WTC11 (cell line): ENCODE measurements around the gene PLEKHM1. TPM values are rescaled to one million over a fixed set of nuclear protein-coding genes. Genes with fewer than 3 reads are reported as not detected.

Experiments
- ATAC-seq: fragments of 200-7000 bp; cut with Tn5 transposase; 2 replicates; pipeline ENCODE4 v1.10.0; 2021; ENCODE audit warnings: mild to moderate bottlenecking, moderate library complexity
- CTCF ChIA-PET: fragments of 300-600 bp; sonication (Branson Sonifier 250); formaldehyde crosslinking; loops from one replicate; lab custom pipeline; 2021; ENCODE audit warnings: antibody characterized with exemption; lab: Charles Lee
- POLR2A ChIA-PET: fragments of 350-600 bp; sonication (Branson Sonifier 250); formaldehyde crosslinking; loops from one replicate; lab custom pipeline; 2021; ENCODE audit warnings: antibody characterized with exemption; lab: Charles Lee
- DNase-seq: peaks from one replicate; pipeline ENCODE4 v3.0.0; 2021; ENCODE audit warnings: low spot score
- H3K27ac Mint-ChIP-seq: 2 replicates; pipeline ENCODE4 v1.8.0; 2021; ENCODE audit warnings: mixed read lengths
- H3K27me3 Mint-ChIP-seq: 2 replicates; pipeline ENCODE4 v1.8.0; 2021; ENCODE audit warnings: low read depth, mild to moderate bottlenecking, moderate library complexity, mixed read lengths
- H3K36me3 Mint-ChIP-seq: 2 replicates; pipeline ENCODE4 v1.8.0; 2021; ENCODE audit warnings: mixed read lengths
- H3K4me1 Mint-ChIP-seq: 2 replicates; pipeline ENCODE4 v1.8.0; 2022; ENCODE audit warnings: mixed read lengths
- H3K4me3 Mint-ChIP-seq: 2 replicates; pipeline ENCODE4 v1.8.0; 2021; ENCODE audit warnings: mild to moderate bottlenecking, moderate library complexity, mixed read lengths
- H3K9me3 Mint-ChIP-seq: 2 replicates; pipeline ENCODE4 v1.8.0; 2021; ENCODE audit warnings: mixed read lengths
- ETV6 ChIP-seq: sonication (generic); formaldehyde crosslinking; IDR thresholded peaks from 2 replicates; pipeline ENCODE4 v1.8.1; 2022; ENCODE audit warnings: mild to moderate bottlenecking, missing genetic modification reagents
- FOXP1 ChIP-seq: sonication (generic); formaldehyde crosslinking; IDR thresholded peaks from 2 replicates; pipeline ENCODE4 v1.8.0; 2022; ENCODE audit warnings: missing genetic modification reagents, mild to moderate bottlenecking, moderate library complexity, borderline replicate concordance
- HMGA2 ChIP-seq: fragments of 250-450 bp; sonication (Bioruptor Pico); IDR thresholded peaks from 2 replicates; pipeline ENCODE4 v1.4.0; 2021; ENCODE audit warnings: mild to moderate bottlenecking, moderate library complexity
- KAT7 ChIP-seq: sonication (generic); formaldehyde crosslinking; IDR thresholded peaks from 2 replicates; pipeline ENCODE4 v1.8.1; 2023; ENCODE audit warnings: missing genetic modification reagents, mild to moderate bottlenecking, borderline replicate concordance
- NR3C1 ChIP-seq: sonication (generic); formaldehyde crosslinking; conservative IDR thresholded peaks from 2 replicates; pipeline ENCODE4 v1.8.1; 2023; ENCODE audit warnings: low read depth, mild to moderate bottlenecking, missing genetic modification reagents
- OVOL2 ChIP-seq: fragments of 250-450 bp; sonication (Bioruptor Pico); IDR thresholded peaks from 2 replicates; pipeline ENCODE4 v1.9.0; 2021; ENCODE audit warnings: mild to moderate bottlenecking, borderline replicate concordance
- RELA ChIP-seq: sonication (generic); formaldehyde crosslinking; IDR thresholded peaks from 2 replicates; pipeline ENCODE4 v1.8.1; 2022; ENCODE audit warnings: missing genetic modification reagents, mild to moderate bottlenecking, borderline replicate concordance
- SMAD4 ChIP-seq: sonication (generic); formaldehyde crosslinking; IDR thresholded peaks from 2 replicates; pipeline ENCODE4 v1.8.0; 2022; ENCODE audit warnings: mild to moderate bottlenecking, missing genetic modification reagents
- SOX15 ChIP-seq: fragments of 250-450 bp; sonication (Bioruptor Pico); IDR thresholded peaks from 2 replicates; pipeline ENCODE4 v1.9.0; 2021; ENCODE audit warnings: mild to moderate bottlenecking
- TEAD4 ChIP-seq: sonication (generic); formaldehyde crosslinking; IDR thresholded peaks from 2 replicates; pipeline ENCODE4 v1.8.0; 2022; ENCODE audit warnings: mild to moderate bottlenecking, missing genetic modification reagents
- ZBTB21 ChIP-seq: sonication (generic); formaldehyde crosslinking; IDR thresholded peaks from 2 replicates; pipeline ENCODE4 v1.8.1; 2023; ENCODE audit warnings: mild to moderate bottlenecking, missing genetic modification reagents, borderline replicate concordance
- ZNF138 ChIP-seq: sonication (generic); formaldehyde crosslinking; conservative IDR thresholded peaks from 2 replicates; pipeline ENCODE4 v1.8.1; 2022; ENCODE audit warnings: mild to moderate bottlenecking, moderate library complexity, missing genetic modification reagents
- ZNF671 ChIP-seq: fragments of 250-450 bp; sonication (Bioruptor Pico); IDR thresholded peaks from 2 replicates; pipeline ENCODE4 v1.8.0; 2021; ENCODE audit warnings: mild to moderate bottlenecking
- total RNA-seq: library from RNA; stranded (reverse); gene quantifications from 3 replicates; pipeline ENCODE4 v1.2.3, GENCODE V29; 2021
- TF ChIP-seq, protein P1 (sequence below): sonication (generic); formaldehyde crosslinking; IDR thresholded peaks from 2 replicates; pipeline ENCODE4 v1.8.0; 2023; ENCODE audit warnings: missing genetic modification reagents
- TF ChIP-seq, protein P2 (sequence below): fragments of 200-600 bp; IDR thresholded peaks from 2 replicates; pipeline ENCODE4 v1.8.0; 2022; ENCODE audit warnings: antibody characterized with exemption
- TF ChIP-seq, protein P3 (sequence below): sonication (generic); formaldehyde crosslinking; IDR thresholded peaks from 2 replicates; pipeline ENCODE4 v1.8.0; 2022; ENCODE audit warnings: mild to moderate bottlenecking, missing genetic modification reagents
- TF ChIP-seq, protein P4 (sequence below): sonication (generic); formaldehyde crosslinking; IDR thresholded peaks from 2 replicates; pipeline ENCODE4 v1.8.1; 2022; ENCODE audit warnings: mild to moderate bottlenecking, moderate library complexity, missing genetic modification reagents
- TF ChIP-seq, protein P5 (sequence below): sonication (generic); formaldehyde crosslinking; IDR thresholded peaks from 2 replicates; pipeline ENCODE4 v1.8.1; 2022; ENCODE audit warnings: low read depth, mild to moderate bottlenecking, moderate library complexity, missing genetic modification reagents, borderline replicate concordance
- TF ChIP-seq, protein P6 (sequence below): fragments of 250-450 bp; sonication (Bioruptor Pico); IDR thresholded peaks from 2 replicates; pipeline ENCODE4 v1.9.0; 2021; ENCODE audit warnings: mild to moderate bottlenecking
- TF ChIP-seq, protein P7 (sequence below): sonication (generic); formaldehyde crosslinking; IDR thresholded peaks from 2 replicates; pipeline ENCODE4 v1.8.1; 2023; ENCODE audit warnings: mild to moderate bottlenecking, missing genetic modification reagents, borderline replicate concordance

The PLEKHM1 gene
- total RNA-seq, 1 experiment from 2014 or later, result 19.6 TPM

DNA sequence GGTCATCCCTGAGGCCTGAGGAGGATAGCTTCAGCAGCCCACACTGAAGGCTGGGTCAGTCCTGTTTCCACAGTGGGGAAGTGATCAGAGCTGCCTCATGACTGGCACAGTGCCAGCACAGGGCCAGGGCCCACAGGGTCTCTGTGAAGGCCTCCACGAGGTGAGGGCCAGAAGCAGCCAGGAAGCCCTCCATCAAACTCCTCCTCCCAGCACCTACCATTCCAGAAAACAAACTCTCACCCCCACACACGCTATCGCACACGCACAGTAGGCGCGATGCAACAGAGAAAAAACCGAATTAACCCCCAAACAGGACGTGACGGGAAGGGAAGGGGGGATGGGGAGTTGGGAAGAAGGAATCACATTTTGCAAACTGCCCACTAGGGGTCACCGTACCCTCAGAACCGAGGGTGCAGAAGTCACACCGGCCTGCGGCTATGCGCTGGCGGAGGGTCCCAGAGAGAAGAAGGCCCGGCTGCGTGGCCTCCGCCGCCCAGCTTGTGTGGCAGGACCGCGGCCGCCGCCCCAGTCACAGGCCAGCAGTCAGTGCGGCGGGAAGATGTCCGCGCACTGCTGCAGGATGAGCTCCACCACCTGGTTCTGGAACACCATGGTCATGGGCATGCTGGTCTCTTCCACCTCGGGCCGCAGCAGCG is 95.5 kb downstream of the PLEKHM1 start (continued):
- TF ChIP-seq, protein P1, sequence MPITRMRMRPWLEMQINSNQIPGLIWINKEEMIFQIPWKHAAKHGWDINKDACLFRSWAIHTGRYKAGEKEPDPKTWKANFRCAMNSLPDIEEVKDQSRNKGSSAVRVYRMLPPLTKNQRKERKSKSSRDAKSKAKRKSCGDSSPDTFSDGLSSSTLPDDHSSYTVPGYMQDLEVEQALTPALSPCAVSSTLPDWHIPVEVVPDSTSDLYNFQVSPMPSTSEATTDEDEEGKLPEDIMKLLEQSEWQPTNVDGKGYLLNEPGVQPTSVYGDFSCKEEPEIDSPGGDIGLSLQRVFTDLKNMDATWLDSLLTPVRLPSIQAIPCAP, result no peak
- TF ChIP-seq SOX15 (CRISPR knock-in tag) (no peak), ZNF138 (no peak), ETV6 (CRISPR knock-in tag) (no peak), TEAD4 (no peak), OVOL2 (CRISPR knock-in tag) (no peak)
- TF ChIP-seq, protein P2, sequence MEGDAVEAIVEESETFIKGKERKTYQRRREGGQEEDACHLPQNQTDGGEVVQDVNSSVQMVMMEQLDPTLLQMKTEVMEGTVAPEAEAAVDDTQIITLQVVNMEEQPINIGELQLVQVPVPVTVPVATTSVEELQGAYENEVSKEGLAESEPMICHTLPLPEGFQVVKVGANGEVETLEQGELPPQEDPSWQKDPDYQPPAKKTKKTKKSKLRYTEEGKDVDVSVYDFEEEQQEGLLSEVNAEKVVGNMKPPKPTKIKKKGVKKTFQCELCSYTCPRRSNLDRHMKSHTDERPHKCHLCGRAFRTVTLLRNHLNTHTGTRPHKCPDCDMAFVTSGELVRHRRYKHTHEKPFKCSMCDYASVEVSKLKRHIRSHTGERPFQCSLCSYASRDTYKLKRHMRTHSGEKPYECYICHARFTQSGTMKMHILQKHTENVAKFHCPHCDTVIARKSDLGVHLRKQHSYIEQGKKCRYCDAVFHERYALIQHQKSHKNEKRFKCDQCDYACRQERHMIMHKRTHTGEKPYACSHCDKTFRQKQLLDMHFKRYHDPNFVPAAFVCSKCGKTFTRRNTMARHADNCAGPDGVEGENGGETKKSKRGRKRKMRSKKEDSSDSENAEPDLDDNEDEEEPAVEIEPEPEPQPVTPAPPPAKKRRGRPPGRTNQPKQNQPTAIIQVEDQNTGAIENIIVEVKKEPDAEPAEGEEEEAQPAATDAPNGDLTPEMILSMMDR, result peak; percentile 71
- TF ChIP-seq, protein P3, sequence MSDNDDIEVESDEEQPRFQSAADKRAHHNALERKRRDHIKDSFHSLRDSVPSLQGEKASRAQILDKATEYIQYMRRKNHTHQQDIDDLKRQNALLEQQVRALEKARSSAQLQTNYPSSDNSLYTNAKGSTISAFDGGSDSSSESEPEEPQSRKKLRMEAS, result peak; percentile 31; the same call in 1 of the 2 replicates

DNA sequence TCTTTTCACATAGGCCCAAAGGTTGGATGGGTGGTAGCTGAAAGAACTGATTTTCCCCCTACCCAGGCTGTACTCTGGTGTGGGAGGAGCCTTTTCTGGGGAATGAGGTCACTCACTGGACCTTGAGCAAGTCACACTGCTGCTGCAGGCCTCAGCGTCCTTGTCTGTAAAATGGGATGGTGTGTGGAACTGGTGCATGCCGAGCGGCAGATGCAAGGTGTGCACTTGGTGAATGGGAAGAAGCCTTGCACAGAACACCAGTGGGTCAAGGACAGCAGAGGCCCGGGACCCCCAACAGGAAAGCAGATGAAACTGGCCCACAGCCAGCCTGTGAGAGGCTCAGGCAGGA is 96.0 kb downstream of the PLEKHM1 start:
- ChIA-PET POLR2A (interaction anchor here (1.5 kb wide), 2 partner anchors 31 to 33 kb away, joined by 4 read pairs; no protein-coding TSS in a partner anchor), CTCF (interaction anchor here (0.6 to 9.5 kb wide), 14 partner anchors 9 to 327 kb away, joined by 3 to 133 read pairs (median 9); partner anchors contain the start of gene MAP3K14)
- H3K27me3 Mint-ChIP-seq, result peaks cover 3% of the 10 kb centered on the region; the same call in 1 of the 2 replicates
- ATAC-seq (no peak), DNase-seq (no peak)
- no peak overlapping the region for H3K4me3 Mint-ChIP-seq
- no peak overlapping the region for H3K27ac Mint-ChIP-seq
- H3K36me3 Mint-ChIP-seq, result peaks cover 6% of the 10 kb centered on the region
- H3K4me1 Mint-ChIP-seq, result peaks cover 17% of the 10 kb centered on the region
- no peak for TF ChIP-seq SMAD4 (CRISPR knock-in tag)
- no peak for TF ChIP-seq FOXP1
- no peak for TF ChIP-seq KAT7 (CRISPR knock-in tag)
- TF ChIP-seq, protein P4, sequence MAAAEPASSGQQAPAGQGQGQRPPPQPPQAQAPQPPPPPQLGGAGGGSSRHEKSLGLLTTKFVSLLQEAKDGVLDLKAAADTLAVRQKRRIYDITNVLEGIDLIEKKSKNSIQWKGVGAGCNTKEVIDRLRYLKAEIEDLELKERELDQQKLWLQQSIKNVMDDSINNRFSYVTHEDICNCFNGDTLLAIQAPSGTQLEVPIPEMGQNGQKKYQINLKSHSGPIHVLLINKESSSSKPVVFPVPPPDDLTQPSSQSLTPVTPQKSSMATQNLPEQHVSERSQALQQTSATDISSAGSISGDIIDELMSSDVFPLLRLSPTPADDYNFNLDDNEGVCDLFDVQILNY (CRISPR knock-in tag), result no peak
- no peak for TF ChIP-seq ZNF671
- TF ChIP-seq HMGA2 (CRISPR knock-in tag), result no peak
- no peak for TF ChIP-seq NR3C1 (CRISPR knock-in tag)
- TF ChIP-seq, protein P5, sequence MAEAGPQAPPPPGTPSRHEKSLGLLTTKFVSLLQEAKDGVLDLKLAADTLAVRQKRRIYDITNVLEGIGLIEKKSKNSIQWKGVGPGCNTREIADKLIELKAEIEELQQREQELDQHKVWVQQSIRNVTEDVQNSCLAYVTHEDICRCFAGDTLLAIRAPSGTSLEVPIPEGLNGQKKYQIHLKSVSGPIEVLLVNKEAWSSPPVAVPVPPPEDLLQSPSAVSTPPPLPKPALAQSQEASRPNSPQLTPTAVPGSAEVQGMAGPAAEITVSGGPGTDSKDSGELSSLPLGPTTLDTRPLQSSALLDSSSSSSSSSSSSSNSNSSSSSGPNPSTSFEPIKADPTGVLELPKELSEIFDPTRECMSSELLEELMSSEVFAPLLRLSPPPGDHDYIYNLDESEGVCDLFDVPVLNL (CRISPR knock-in tag), result no peak
- TF ChIP-seq, protein P6, sequence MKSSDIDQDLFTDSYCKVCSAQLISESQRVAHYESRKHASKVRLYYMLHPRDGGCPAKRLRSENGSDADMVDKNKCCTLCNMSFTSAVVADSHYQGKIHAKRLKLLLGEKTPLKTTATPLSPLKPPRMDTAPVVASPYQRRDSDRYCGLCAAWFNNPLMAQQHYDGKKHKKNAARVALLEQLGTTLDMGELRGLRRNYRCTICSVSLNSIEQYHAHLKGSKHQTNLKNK (CRISPR knock-in tag), result no peak
- TF ChIP-seq, protein P7, sequence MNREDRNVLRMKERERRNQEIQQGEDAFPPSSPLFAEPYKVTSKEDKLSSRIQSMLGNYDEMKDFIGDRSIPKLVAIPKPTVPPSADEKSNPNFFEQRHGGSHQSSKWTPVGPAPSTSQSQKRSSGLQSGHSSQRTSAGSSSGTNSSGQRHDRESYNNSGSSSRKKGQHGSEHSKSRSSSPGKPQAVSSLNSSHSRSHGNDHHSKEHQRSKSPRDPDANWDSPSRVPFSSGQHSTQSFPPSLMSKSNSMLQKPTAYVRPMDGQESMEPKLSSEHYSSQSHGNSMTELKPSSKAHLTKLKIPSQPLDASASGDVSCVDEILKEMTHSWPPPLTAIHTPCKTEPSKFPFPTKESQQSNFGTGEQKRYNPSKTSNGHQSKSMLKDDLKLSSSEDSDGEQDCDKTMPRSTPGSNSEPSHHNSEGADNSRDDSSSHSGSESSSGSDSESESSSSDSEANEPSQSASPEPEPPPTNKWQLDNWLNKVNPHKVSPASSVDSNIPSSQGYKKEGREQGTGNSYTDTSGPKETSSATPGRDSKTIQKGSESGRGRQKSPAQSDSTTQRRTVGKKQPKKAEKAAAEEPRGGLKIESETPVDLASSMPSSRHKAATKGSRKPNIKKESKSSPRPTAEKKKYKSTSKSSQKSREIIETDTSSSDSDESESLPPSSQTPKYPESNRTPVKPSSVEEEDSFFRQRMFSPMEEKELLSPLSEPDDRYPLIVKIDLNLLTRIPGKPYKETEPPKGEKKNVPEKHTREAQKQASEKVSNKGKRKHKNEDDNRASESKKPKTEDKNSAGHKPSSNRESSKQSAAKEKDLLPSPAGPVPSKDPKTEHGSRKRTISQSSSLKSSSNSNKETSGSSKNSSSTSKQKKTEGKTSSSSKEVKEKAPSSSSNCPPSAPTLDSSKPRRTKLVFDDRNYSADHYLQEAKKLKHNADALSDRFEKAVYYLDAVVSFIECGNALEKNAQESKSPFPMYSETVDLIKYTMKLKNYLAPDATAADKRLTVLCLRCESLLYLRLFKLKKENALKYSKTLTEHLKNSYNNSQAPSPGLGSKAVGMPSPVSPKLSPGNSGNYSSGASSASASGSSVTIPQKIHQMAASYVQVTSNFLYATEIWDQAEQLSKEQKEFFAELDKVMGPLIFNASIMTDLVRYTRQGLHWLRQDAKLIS (CRISPR knock-in tag), result no peak
- no peak for TF ChIP-seq ZBTB21 (CRISPR knock-in tag)
- TF ChIP-seq RELA (CRISPR knock-in tag), result no peak
- no peaks in the 10 kb centered on the region for H3K9me3 Mint-ChIP-seq
